Left lung (tissue), 10 donors: ENCODE results near the gene CRTC1. TPM values are rescaled to one million over a fixed set of nuclear protein-coding genes. Genes with fewer than 3 reads are reported as not detected.
A peak's percentile ranks its signal among the peaks of the same experiment; 100 is the strongest.
"Not testable (repeated sequence)": the region's sequence is repeated elsewhere in the genome, so short reads cannot be mapped to it uniquely, and the experiment has no call there.

Source experiments
- ATAC-seq: fragments of 200-7000 bp; cut with Tn5 transposase; one replicate; pipeline ENCODE4 v1.9.1; 2020; ENCODE audit warnings: moderate library complexity
- DNase-seq, 4 donors: peaks; one replicate each; pipeline ENCODE4 v3.0.0-alpha.2; 2013 to 2020
- H3K27ac ChIP-seq, 2 donors: fragments of 200-600 bp; sonication (generic) in 1 of 2; one replicate each; pipeline versions ENCODE4 v1.5.0 to v1.8.0; 2020 to 2021
- H3K27me3 ChIP-seq, 2 donors: fragments of 200-600 bp; sonication (generic) in 1 of 2; one replicate each; pipeline versions ENCODE4 v1.5.0 to v1.8.0; 2020 to 2021
- H3K36me3 ChIP-seq, 2 donors: fragments of 200-600 bp; sonication (generic) in 1 of 2; one replicate each; pipeline versions ENCODE4 v1.5.0 to v1.8.0; 2020 to 2021
- H3K4me1 ChIP-seq, 2 donors: fragments of 200-600 bp; one replicate each; pipeline ENCODE4 v1.8.0; 2021
- H3K4me3 ChIP-seq, 2 donors: fragments of 200-600 bp; sonication (generic) in 1 of 2; one replicate each; pipeline versions ENCODE4 v1.5.0 to v1.8.0; 2020 to 2021; ENCODE audit warnings: mild to moderate bottlenecking in 1 of 2
- H3K9me3 ChIP-seq, 2 donors: fragments of 200-600 bp; sonication (generic) in 1 of 2; one replicate each; pipeline versions ENCODE4 v1.5.0 to v1.8.0; 2020 to 2021
- intact Hi-C, 2 donors: fragments of 100-400 bp; cut with DNase I; formaldehyde crosslinking; loops; one replicate each; pipeline versions ENCODE4 v1.11.2 to v1.14.2; 2022
- polyA plus RNA-seq, 6 donors: library from polyadenylated mRNA; unstranded; fragments of 120-200 nt; gene quantifications; one replicate each; pipeline ENCODE4 v1.2.1, GENCODE V29; 2013; ENCODE audit not compliant: insufficient read length in 6 of 6
- total RNA-seq, 2 donors: library from RNA; stranded (reverse); fragmentation: NEBNext Ultra II Directional; extraction: Animal tissue kit (Norgen Biotek cat#: 25700); gene quantifications; one replicate each; pipeline ENCODE4 v1.2.1, GENCODE V29; 2021
- TF ChIP-seq, protein P1 (sequence below), 2 donors: fragments of 200-600 bp; sonication (generic) in 1 of 2; IDR thresholded peaks; one replicate each; pipeline versions ENCODE4 v1.5.0 to v1.8.0; 2021; ENCODE audit warnings: antibody characterized with exemption in 2 of 2
- donor health status: DM: no; HTN: yes; CAD: no.
- donor health status: DM: no; HTN: no; CAD: no.

The CRTC1 gene
- total and polyA plus RNA-seq, 8 donors: 11.3 to 23.9 (median 14.6) TPM

GRCh38 chr19:18677156-18677555 is 6.3 kb upstream of the CRTC1 start:
- no peak overlapping the region for H3K4me3 ChIP-seq
- H3K36me3 ChIP-seq: no peaks in the 10 kb centered on the region
- intact Hi-C loops: loop anchor here in 1 of 2 donors (10.0 kb wide), 1 partner anchor 82 kb away; no protein-coding TSS in a partner anchor
- ATAC-seq: no peak
- TF ChIP-seq, protein P1, sequence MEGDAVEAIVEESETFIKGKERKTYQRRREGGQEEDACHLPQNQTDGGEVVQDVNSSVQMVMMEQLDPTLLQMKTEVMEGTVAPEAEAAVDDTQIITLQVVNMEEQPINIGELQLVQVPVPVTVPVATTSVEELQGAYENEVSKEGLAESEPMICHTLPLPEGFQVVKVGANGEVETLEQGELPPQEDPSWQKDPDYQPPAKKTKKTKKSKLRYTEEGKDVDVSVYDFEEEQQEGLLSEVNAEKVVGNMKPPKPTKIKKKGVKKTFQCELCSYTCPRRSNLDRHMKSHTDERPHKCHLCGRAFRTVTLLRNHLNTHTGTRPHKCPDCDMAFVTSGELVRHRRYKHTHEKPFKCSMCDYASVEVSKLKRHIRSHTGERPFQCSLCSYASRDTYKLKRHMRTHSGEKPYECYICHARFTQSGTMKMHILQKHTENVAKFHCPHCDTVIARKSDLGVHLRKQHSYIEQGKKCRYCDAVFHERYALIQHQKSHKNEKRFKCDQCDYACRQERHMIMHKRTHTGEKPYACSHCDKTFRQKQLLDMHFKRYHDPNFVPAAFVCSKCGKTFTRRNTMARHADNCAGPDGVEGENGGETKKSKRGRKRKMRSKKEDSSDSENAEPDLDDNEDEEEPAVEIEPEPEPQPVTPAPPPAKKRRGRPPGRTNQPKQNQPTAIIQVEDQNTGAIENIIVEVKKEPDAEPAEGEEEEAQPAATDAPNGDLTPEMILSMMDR (IDR thresholded peaks at IDR 0.05): no peak
- H3K9me3 ChIP-seq: no peaks in the 10 kb centered on the region
- H3K27ac ChIP-seq: no peak overlapping the region
- no peaks in the 10 kb centered on the region for H3K27me3 ChIP-seq
- DNase-seq: no peak
- peaks cover 11 to 20% of the 10 kb centered on the region in 2 donors for H3K4me1 ChIP-seq

- H3K4me1 ChIP-seq: peaks cover 19 to 40% of the 10 kb centered on the region in 2 donors
- H3K27me3 ChIP-seq, H3K36me3 ChIP-seq, H3K9me3 ChIP-seq, ATAC-seq, H3K27ac ChIP-seq, H3K4me3 ChIP-seq, intact Hi-C loops, DNase-seq: not testable (repeated sequence)
Measured at GRCh38 chr19:18680148-18680547, 3.3 kb upstream of the CRTC1 start.

DNA sequence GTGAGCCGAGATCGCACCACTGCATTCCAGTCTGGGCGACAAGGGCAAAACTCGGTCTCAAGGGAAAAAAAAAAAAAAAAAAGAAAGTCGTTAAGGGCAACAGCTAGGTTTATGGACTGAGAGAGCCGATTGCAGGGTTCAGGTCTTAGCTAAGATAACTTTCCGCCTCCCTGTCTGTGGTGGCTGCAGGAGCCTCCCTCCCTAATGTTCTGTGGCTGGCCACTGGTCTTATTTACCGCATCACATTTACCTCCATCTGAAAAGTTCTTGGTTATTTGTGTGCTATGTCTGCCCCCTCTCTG is 722 bp upstream of the CRTC1 start:
- no peak for DNase-seq
- ATAC-seq: no peak
- intact Hi-C loops: no loop called here

GRCh38 chr19:18683958-18684641 is 620 bp downstream of the CRTC1 start:
- no peaks in the 10 kb centered on the region for H3K27me3 ChIP-seq
- H3K4me1 ChIP-seq: peaks cover 7 to 27% of the 10 kb centered on the region in 2 donors
- TF ChIP-seq, protein P1 (IDR thresholded peaks at IDR 0.05): no peak
- DNase-seq (no peak), ATAC-seq (no peak)
- intact Hi-C loops: no loop called here
- no peaks in the 10 kb centered on the region for H3K9me3 ChIP-seq
- no peaks in the 10 kb centered on the region for H3K36me3 ChIP-seq
- no peak overlapping the region for H3K27ac ChIP-seq
- H3K4me3 ChIP-seq: peak overlapping the region; percentile 36 to 52

More for the DNA sequence above, 722 bp upstream of the CRTC1 start:
- TF ChIP-seq, protein P1 (IDR thresholded peaks at IDR 0.05): no peak
- H3K9me3 ChIP-seq: no peaks in the 10 kb centered on the region
- peaks cover 14 to 41% of the 10 kb centered on the region in 2 donors for H3K4me1 ChIP-seq
- peak overlapping the region; percentile 74 to 83 for H3K27ac ChIP-seq
- H3K27me3 ChIP-seq: no peaks in the 10 kb centered on the region
- H3K4me3 ChIP-seq: peak overlapping the region; percentile 26 to 52
- H3K36me3 ChIP-seq: no peaks in the 10 kb centered on the region

DNA sequence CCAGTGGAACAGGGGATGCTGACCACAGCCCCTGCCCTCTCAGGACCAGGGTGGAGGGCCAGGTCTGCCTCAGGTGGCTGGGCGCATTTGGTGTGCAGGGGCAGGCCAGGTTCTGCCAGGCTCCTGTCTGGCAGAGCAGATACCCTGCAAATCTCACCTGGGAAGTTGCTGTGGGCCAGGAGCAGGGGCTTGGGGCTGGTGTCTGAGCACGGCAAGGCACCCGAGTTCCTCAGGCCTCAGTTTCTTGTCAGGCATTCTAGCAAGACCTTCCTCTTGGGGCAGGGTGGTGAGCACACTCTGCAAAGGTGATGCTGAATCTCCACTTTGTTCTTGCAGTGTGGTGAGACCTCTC is 1.1 kb downstream of the CRTC1 start:
- TF ChIP-seq, protein P1 (IDR thresholded peaks at IDR 0.05): no peak
- intact Hi-C loops: no loop called here
- H3K27ac ChIP-seq: no peak overlapping the region
- ATAC-seq (no peak), DNase-seq (no peak)
- H3K9me3 ChIP-seq: no peaks in the 10 kb centered on the region
- H3K4me3 ChIP-seq: peak overlapping the region in 1 of 2 donors; percentile 52
- no peaks in the 10 kb centered on the region for H3K36me3 ChIP-seq
- H3K4me1 ChIP-seq: peaks cover 7 to 27% of the 10 kb centered on the region in 2 donors
- no peaks in the 10 kb centered on the region for H3K27me3 ChIP-seq
